Coronary artery (tissue), 2 donors: ENCODE data around the gene TMEM106C.
A peak's percentile ranks its signal among the peaks of the same experiment; 100 is the strongest.

Experiments used
- DNase-seq: peaks from one replicate; pipeline ENCODE4 v3.0.0-alpha.2; 2017; ENCODE audit warnings: low spot score
- H3K27ac ChIP-seq, 2 donors: fragments of 200-600 bp; sonication (generic); one replicate each; pipeline ENCODE4 v1.5.1; 2016 to 2019
- H3K4me3 ChIP-seq: fragments of 200-600 bp; sonication (generic); 2 replicates; pipeline ENCODE4 v1.5.1; 2016; ENCODE audit warnings: mild to moderate bottlenecking, moderate library complexity
- TF ChIP-seq, protein P1 (sequence below): fragments of 200-600 bp; sonication (generic); IDR thresholded peaks from one replicate; pipeline ENCODE4 v1.5.1; 2019; ENCODE audit warnings: antibody characterized with exemption

The TMEM106C gene

DNA sequence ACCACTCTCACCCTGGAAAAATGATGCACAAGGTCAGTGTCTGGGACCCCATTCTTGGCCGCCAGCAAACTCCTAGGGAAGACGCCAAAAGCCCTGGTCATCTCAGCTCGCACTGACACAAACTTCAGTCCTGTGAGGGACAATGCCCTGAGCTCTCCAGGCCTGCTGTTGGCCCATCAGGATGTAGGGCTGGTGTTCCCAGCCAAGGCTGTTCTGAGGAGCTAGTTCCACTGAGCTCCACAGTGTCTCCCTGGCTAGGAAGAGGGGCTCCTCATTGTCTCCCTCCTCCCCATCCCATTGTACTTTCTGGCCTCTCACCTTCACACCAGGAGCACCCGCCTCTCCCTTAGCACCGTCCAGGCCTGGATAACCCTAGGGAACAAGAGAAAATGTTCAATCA lies 30.1 kb downstream of the TMEM106C start:
- no peak overlapping the region for H3K4me3 ChIP-seq
- no peak for DNase-seq
- H3K27ac ChIP-seq, result no peak overlapping the region
- TF ChIP-seq, protein P1, sequence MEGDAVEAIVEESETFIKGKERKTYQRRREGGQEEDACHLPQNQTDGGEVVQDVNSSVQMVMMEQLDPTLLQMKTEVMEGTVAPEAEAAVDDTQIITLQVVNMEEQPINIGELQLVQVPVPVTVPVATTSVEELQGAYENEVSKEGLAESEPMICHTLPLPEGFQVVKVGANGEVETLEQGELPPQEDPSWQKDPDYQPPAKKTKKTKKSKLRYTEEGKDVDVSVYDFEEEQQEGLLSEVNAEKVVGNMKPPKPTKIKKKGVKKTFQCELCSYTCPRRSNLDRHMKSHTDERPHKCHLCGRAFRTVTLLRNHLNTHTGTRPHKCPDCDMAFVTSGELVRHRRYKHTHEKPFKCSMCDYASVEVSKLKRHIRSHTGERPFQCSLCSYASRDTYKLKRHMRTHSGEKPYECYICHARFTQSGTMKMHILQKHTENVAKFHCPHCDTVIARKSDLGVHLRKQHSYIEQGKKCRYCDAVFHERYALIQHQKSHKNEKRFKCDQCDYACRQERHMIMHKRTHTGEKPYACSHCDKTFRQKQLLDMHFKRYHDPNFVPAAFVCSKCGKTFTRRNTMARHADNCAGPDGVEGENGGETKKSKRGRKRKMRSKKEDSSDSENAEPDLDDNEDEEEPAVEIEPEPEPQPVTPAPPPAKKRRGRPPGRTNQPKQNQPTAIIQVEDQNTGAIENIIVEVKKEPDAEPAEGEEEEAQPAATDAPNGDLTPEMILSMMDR, result no peak

GRCh38 chr12:47995981-47996401 lies 32.6 kb downstream of the TMEM106C start:
- Histone ChIP-seq H3K4me3 (no peak overlapping the region), H3K27ac (no peak overlapping the region)
- TF ChIP-seq, protein P1, result no peak
- DNase-seq, result no peak

GRCh38 chr12:47997321-47997720 lies 33.9 kb downstream of the TMEM106C start:
- Histone ChIP-seq H3K27ac (no peak overlapping the region), H3K4me3 (no peak overlapping the region)
- TF ChIP-seq, protein P1, result no peak
- no peak for DNase-seq

- H3K4me3 ChIP-seq, result no peak overlapping the region
- DNase-seq, result no peak
These were observed 36.4 kb downstream of the TMEM106C start for GRCh38 chr12:47999816-48000215.

GRCh38 chr12:48000878-48001504 lies 37.6 kb downstream of the TMEM106C start:
- Histone ChIP-seq H3K27ac (no peak overlapping the region), H3K4me3 (peak overlapping the region; percentile 65)
- DNase-seq, result no peak
- TF ChIP-seq, protein P1, result no peak

More at GRCh38 chr12:47999816-48000215, 36.4 kb downstream of the TMEM106C start:
- TF ChIP-seq, protein P1, result no peak
- no peak overlapping the region for H3K27ac ChIP-seq

DNA sequence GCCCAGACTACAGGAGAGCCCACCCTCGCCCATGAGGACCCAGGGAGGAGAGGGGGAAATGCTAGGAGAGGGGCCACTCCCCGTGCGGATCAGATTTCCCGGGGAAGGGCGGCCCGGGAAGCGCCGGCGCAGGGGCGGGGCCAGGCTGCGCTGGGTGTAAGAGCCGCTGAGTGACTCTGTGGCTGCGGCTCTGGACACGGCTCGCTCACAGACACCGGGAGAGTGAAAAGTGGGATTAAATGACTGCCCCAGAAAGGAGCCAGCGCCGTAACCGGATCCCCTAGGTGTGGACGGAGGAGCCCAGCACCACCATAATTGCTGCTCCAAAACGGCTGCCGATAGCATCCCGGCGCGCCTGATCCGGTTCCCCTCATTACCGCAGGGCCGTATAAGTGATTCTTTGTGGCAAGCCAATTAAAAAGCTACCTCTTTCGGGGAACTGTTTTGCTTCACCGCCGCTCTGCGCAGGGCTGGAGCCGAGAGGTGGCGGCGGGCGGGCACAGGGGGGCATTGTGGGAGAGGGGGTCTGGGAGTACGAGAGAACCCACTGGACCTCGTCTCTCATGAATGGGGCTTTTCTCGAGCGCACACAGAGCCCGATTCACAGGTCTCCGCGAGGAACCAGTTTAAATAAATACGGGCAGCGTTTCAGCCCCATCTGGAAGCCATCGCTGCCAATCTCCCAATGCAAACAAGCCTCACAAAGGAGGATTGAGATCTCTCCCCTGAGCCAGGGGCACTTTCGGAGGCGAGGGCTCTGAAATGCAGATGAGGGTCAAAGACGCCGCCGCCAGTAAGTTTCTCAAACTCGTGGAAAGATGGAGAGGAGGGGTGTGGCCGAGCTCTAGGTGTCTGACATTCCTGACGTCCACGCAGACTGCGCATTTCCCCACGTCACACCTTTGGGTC lies 38.4 kb downstream of the TMEM106C start:
- TF ChIP-seq, protein P1, result no peak
- no peak for DNase-seq
- no peak overlapping the region for H3K27ac ChIP-seq

More for the DNA sequence above, 38.4 kb downstream of the TMEM106C start:
- H3K4me3 ChIP-seq, result peak overlapping the region; percentile 65
